H1 (cell line): Measurements from ENCODE around the gene PARG. TPM values are rescaled to one million over a fixed set of nuclear protein-coding genes. Genes with fewer than 3 reads are reported as not detected.

Source experiments
- CTCF ChIA-PET: fragments of 300-600 bp; sonication (Branson Sonifier 250); formaldehyde crosslinking; loops from one replicate; lab custom pipeline; 2021; ENCODE audit not compliant: partially characterized antibody; lab: Charles Lee
- POLR2A ChIA-PET: fragments of 300-600 bp; sonication (Branson Sonifier 250); formaldehyde crosslinking; loops from one replicate; lab custom pipeline; 2021; ENCODE audit warnings: inconsistent platforms; ENCODE audit not compliant: partially characterized antibody; lab: Charles Lee
- DNase-seq, 2 experiments: peaks; one replicate each; pipeline versions ENCODE4 v3.0.0 to v3.0.0-alpha.2; 2010 to 2022; ENCODE audit warnings: low spot score in 2 of 2, low read depth in 1 of 2, mixed read lengths in 1 of 2
- FAIRE-seq: peaks from 2 replicates; lab custom pipeline; 2011; peaks lifted over from hg19 to GRCh38; lab: Jason Lieb, UNC
- H2AFZ ChIP-seq: 2 replicates; pipeline ENCODE4 v1.8.1; 2012; ENCODE audit warnings: low read length, inconsistent platforms
- H2AK5ac ChIP-seq: 2 replicates; pipeline ENCODE4 v1.6.1; 2013; ENCODE audit warnings: low read depth, low read length
- H2BK120ac ChIP-seq: replicated peaks from 2 replicates; pipeline ENCODE3; 2013; ENCODE audit warnings: low read depth, low read length, inconsistent platforms
- H2BK12ac ChIP-seq: 2 replicates; pipeline ENCODE4 v1.6.1; 2013; ENCODE audit warnings: low read depth, low read length
- H2BK15ac ChIP-seq: 2 replicates; pipeline ENCODE4 v1.6.1; 2013; ENCODE audit warnings: low read length
- H2BK20ac ChIP-seq: 2 replicates; pipeline ENCODE4 v1.6.1; 2013; ENCODE audit warnings: low read length
- H2BK5ac ChIP-seq: 2 replicates; pipeline ENCODE4 v1.6.1; 2013; ENCODE audit warnings: low read depth, low read length
- H3K14ac ChIP-seq: 2 replicates; pipeline ENCODE4 v1.6.1; 2013; ENCODE audit warnings: inconsistent platforms; ENCODE audit not compliant: insufficient read length
- H3K18ac ChIP-seq: 2 replicates; pipeline ENCODE4 v1.6.1; 2013; ENCODE audit warnings: low read length; ENCODE audit errors: extremely low read depth
- H3K23ac ChIP-seq: 2 replicates; pipeline ENCODE4 v1.6.1; 2013; ENCODE audit warnings: inconsistent platforms; ENCODE audit not compliant: insufficient read length
- H3K23me2 ChIP-seq: 2 replicates; pipeline ENCODE4 v1.6.1; 2013; ENCODE audit warnings: low read depth, low read length
- H3K27ac ChIP-seq: 2 replicates; pipeline ENCODE4 v1.6.1; 2011; ENCODE audit warnings: low read depth, low read length, inconsistent platforms
- H3K27me3 ChIP-seq, 4 experiments: replicated peaks in 1 of 4; 1 replicate in 1 of 4; 2 replicates in 3 of 4; pipeline versions ENCODE4 v1.6.1 to v1.8.1; 2011 to 2013; ENCODE audit warnings: low read length in 3 of 4, mild to moderate bottlenecking in 3 of 4, inconsistent platforms in 2 of 4, mixed read lengths in 2 of 4, moderate library complexity in 1 of 4; ENCODE audit not compliant: control insufficient read depth in 3 of 4, insufficient read depth in 3 of 4; ENCODE audit errors: extremely low read depth in 1 of 4
- H3K36me3 ChIP-seq, 4 experiments: 2 replicates each; pipeline versions ENCODE4 v1.6.1 to v1.8.1; 2011 to 2013; ENCODE audit warnings: mild to moderate bottlenecking in 4 of 4, low read length in 3 of 4, moderate library complexity in 2 of 4, control low read depth in 1 of 4, inconsistent platforms in 1 of 4; ENCODE audit not compliant: insufficient read depth in 4 of 4, control insufficient read depth in 2 of 4
- H3K4ac ChIP-seq: replicated peaks from 2 replicates; pipeline ENCODE3; 2013; ENCODE audit warnings: low read length, low read depth, mixed read lengths, inconsistent platforms; ENCODE audit not compliant: insufficient read length
- H3K4me1 ChIP-seq, 4 experiments: replicated peaks in 1 of 4; 1 replicate in 1 of 4; 2 replicates in 3 of 4; pipeline versions ENCODE4 v1.6.1 to v1.8.1; 2011 to 2013; ENCODE audit warnings: low read length in 3 of 4, inconsistent platforms in 2 of 4, mixed read lengths in 1 of 4; ENCODE audit not compliant: insufficient read depth in 4 of 4, control insufficient read depth in 3 of 4
- H3K4me2 ChIP-seq, 2 experiments: 2 replicates each; pipeline versions ENCODE4 v1.6.1 to v1.8.1; 2011 to 2013; ENCODE audit warnings: low read depth in 2 of 2, low read length in 2 of 2, control low read depth in 1 of 2, inconsistent platforms in 1 of 2, mild to moderate bottlenecking in 1 of 2; ENCODE audit not compliant: insufficient read depth in 1 of 2
- H3K4me3 ChIP-seq, 4 experiments: fragments of 200-600, 300-600 bp in 1 of 4; sonication (generic), shearing (Covaris generic), sonication (Bioruptor Twin) in 1 of 4; 2 replicates each; pipeline versions ENCODE4 v1.5.1 to v1.8.1; 2011 to 2016; ENCODE audit warnings: low read length in 4 of 4, low read depth in 3 of 4, control low read depth in 2 of 4, inconsistent platforms in 2 of 4, mild to moderate bottlenecking in 2 of 4, mixed read lengths in 1 of 4, moderate library complexity in 1 of 4; ENCODE audit not compliant: insufficient read depth in 2 of 4; ENCODE audit errors: extremely low read depth in 1 of 4
- H3K56ac ChIP-seq: replicated peaks from 2 replicates; pipeline ENCODE3; 2013; ENCODE audit warnings: low read depth, mild to moderate bottlenecking, mixed read lengths, low read length, inconsistent platforms; ENCODE audit not compliant: insufficient read length
- H3K79me1 ChIP-seq: 2 replicates; pipeline ENCODE4 v1.6.1; 2013; ENCODE audit warnings: low read depth, low read length, control low read depth
- H3K79me2 ChIP-seq, 2 experiments: 2 replicates each; pipeline versions ENCODE4 v1.6.1 to v1.8.1; 2012 to 2013; ENCODE audit warnings: low read length in 2 of 2, mild to moderate bottlenecking in 2 of 2, inconsistent platforms in 1 of 2; ENCODE audit not compliant: insufficient read depth in 2 of 2, control insufficient read depth in 1 of 2
- H3K9ac ChIP-seq, 4 experiments: replicated peaks in 1 of 4; 1 replicate in 1 of 4; 2 replicates in 3 of 4; pipeline versions ENCODE4 v1.6.1 to v1.8.1; 2011 to 2013; ENCODE audit warnings: low read depth in 3 of 4, low read length in 3 of 4, control low read depth in 2 of 4, mild to moderate bottlenecking in 2 of 4, moderate library complexity in 2 of 4, inconsistent platforms in 1 of 4; ENCODE audit errors: extremely low read depth in 1 of 4
- H3K9me3 ChIP-seq, 2 experiments: 2 replicates each; pipeline versions ENCODE4 v1.6.1 to v1.8.1; 2012 to 2013; ENCODE audit warnings: mild to moderate bottlenecking in 2 of 2, moderate library complexity in 2 of 2, control low read depth in 1 of 2, inconsistent platforms in 1 of 2, low read depth in 1 of 2, low read length in 1 of 2, mixed read lengths in 1 of 2; ENCODE audit not compliant: insufficient read depth in 2 of 2
- H4K20me1 ChIP-seq, 2 experiments: replicated peaks in 1 of 2; 2 replicates each; pipeline versions ENCODE3 to v1.8.1; 2011 to 2013; ENCODE audit warnings: inconsistent platforms in 2 of 2, low read length in 2 of 2, mild to moderate bottlenecking in 1 of 2; ENCODE audit not compliant: insufficient read depth in 2 of 2, control insufficient read depth in 1 of 2
- H4K5ac ChIP-seq: 2 replicates; pipeline ENCODE4 v1.6.1; 2013; ENCODE audit warnings: low read length, low read depth, mixed read lengths, inconsistent platforms; ENCODE audit not compliant: insufficient read length
- H4K8ac ChIP-seq: 2 replicates; pipeline ENCODE4 v1.8.0; 2013; ENCODE audit warnings: mild to moderate bottlenecking, moderate library complexity, low read length, inconsistent platforms; ENCODE audit not compliant: insufficient read depth; ENCODE audit errors: extremely low read depth
- H4K91ac ChIP-seq: replicated peaks from 2 replicates; pipeline ENCODE3; 2013; ENCODE audit warnings: low read length, mixed read lengths, inconsistent platforms; ENCODE audit not compliant: insufficient read length
- BACH1 ChIP-seq: IDR thresholded peaks from 2 replicates; pipeline ENCODE4 v1.6.1; 2012; ENCODE audit warnings: low read length, improper control_type of control experiment
- CEBPB ChIP-seq: IDR thresholded peaks from 2 replicates; pipeline ENCODE4 v1.6.1; 2012; ENCODE audit warnings: low read depth, low read length
- FOSL1 ChIP-seq: IDR thresholded peaks from 2 replicates; pipeline ENCODE4 v1.6.1; 2011; ENCODE audit warnings: mild to moderate bottlenecking, low read depth, low read length, moderate library complexity; ENCODE audit not compliant: insufficient read depth
- GABPA ChIP-seq: IDR thresholded peaks from 2 replicates; pipeline ENCODE4 v1.6.1; 2011; ENCODE audit warnings: mild to moderate bottlenecking, low read length, moderate library complexity, borderline replicate concordance; ENCODE audit not compliant: insufficient read depth
- SIRT6 ChIP-seq: IDR thresholded peaks from one replicate; pipeline ENCODE4 v1.7.1; 2012; ENCODE audit warnings: low read length, inconsistent platforms
- SP1 ChIP-seq: IDR thresholded peaks from 2 replicates; pipeline ENCODE4 v1.6.1; 2011; ENCODE audit warnings: low read depth, low read length
- SP2 ChIP-seq: IDR thresholded peaks from 2 replicates; pipeline ENCODE4 v1.6.1; 2012; ENCODE audit warnings: mild to moderate bottlenecking, low read length, inconsistent platforms
- YY1 ChIP-seq: IDR thresholded peaks from 2 replicates; pipeline ENCODE4 v1.6.1; 2011; ENCODE audit warnings: low read depth, mild to moderate bottlenecking, low read length
- WGBS, 2 experiments: shearing (Covaris generic) in 1 of 2; methylation state at CpG; one replicate each; pipeline versions ENCODE4 v1.1.6 to v1.1.7; 2013 to 2015; ENCODE audit warnings: low lambda C conversion rate in 2 of 2, mixed read lengths in 2 of 2, inconsistent platforms in 1 of 2, low coverage in 1 of 2, missing lambda C conversion rate in 1 of 2; ENCODE audit not compliant: insufficient replicate concordance in 2 of 2, insufficient coverage in 1 of 2, insufficient read length in 1 of 2; ENCODE audit errors: extremely low coverage in 1 of 2, missing lambda C conversion rate in 1 of 2; 5-methylcytosine and 5-hydroxymethylcytosine counted together
- polyA plus RNA-seq, 7 experiments: library from polyadenylated mRNA; depleted of rRNA in 3 of 7; stranded (reverse) in 5 of 7; unstranded in 2 of 7; fragments of >200 nt in 5 of 7; fragments of 200-250 nt in 2 of 7; gene quantifications; 1 replicate in 5 of 7; 2 replicates in 1 of 7; 4 replicates in 1 of 7; pipeline versions ENCODE4 v1.2.1 to v1.2.3, GENCODE V29; 2011 to 2013; ENCODE audit warnings: missing spikeins in 2 of 7, mixed read lengths in 2 of 7
- total RNA-seq: library from RNA; stranded (reverse); fragmentation: NEBNext Ultra II Directional; extraction: Animal tissue kit (Norgen Biotek cat#: 25700); gene quantifications from 2 replicates; pipeline ENCODE4 v1.2.1, GENCODE V29; 2021
- TF ChIP-seq, protein P1 (sequence below), 3 experiments: IDR thresholded peaks; 1 replicate in 2 of 3; 2 replicates in 1 of 3; pipeline versions ENCODE4 v1.5.1 to v1.6.1; 2011; ENCODE audit warnings: low read length in 3 of 3, mild to moderate bottlenecking in 3 of 3, inconsistent platforms in 2 of 3, low read depth in 1 of 3, moderate library complexity in 1 of 3; ENCODE audit not compliant: insufficient read depth in 1 of 3; ENCODE audit errors: control extremely low read depth in 1 of 3
- TF ChIP-seq, protein P2 (sequence below): IDR thresholded peaks from 2 replicates; pipeline ENCODE4 v1.6.1; 2012; ENCODE audit warnings: inconsistent platforms

Gene PARG
- total and polyA plus RNA-seq, 2 of the 8 experiments (the other 6 are each of a cell fraction or from before 2014, with no cell fraction given) = 13.3 to 56.2 TPM

DNA sequence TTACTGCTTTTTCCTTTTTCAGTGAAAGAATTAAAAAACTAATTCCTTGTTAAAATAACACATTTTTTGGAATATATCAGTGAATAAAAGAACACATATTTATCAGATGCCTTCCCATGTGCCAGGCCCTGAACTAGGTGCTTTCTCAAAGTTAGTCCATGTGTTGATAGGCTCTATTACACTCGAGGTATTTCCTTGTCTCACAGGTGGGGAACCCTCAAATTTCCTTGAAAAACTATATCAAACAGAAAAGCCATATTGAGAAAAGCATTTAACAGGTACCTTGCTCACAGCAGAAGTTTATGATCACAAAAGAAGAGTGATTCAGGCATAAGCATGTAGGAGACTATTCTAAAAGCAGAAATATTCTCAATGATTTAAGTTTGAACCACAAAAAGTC lies 104.1 kb downstream of the PARG start:
- Histone ChIP-seq H3K27ac (no peak overlapping the region), H3K4ac (no peak overlapping the region), H3K14ac (no peak overlapping the region), H3K79me1 (no peaks in the 10 kb centered on the region), H3K79me2 (no peaks in the 10 kb centered on the region), H3K4me3 (no peak overlapping the region), H2AK5ac (no peak overlapping the region), H3K9me3 (no peaks in the 10 kb centered on the region), H2BK20ac (no peak overlapping the region), H2BK15ac (no peak overlapping the region), H2AFZ (no peak overlapping the region), H3K23ac (no peak overlapping the region), H4K8ac (no peak overlapping the region), H2BK12ac (no peak overlapping the region), H4K20me1 (no peaks in the 10 kb centered on the region), H2BK5ac (no peak overlapping the region), H3K36me3 (peaks cover 0 to 34% (median 3%) of the 10 kb centered on the region in 4 experiments; a peak in 4 of 8 replicates), H4K91ac (no peak overlapping the region), H4K5ac (no peak overlapping the region), H2BK120ac (no peak overlapping the region), H3K4me2 (no peak overlapping the region), H3K9ac (peak overlapping the region in 1 of 4 experiments; percentile 34; a peak in 1 of 7 replicates), H3K18ac (no peak overlapping the region), H3K27me3 (no peaks in the 10 kb centered on the region), H3K23me2 (no peaks in the 10 kb centered on the region), H3K4me1 (0 out of 7 replicates have a peak, but pooled peaks cover 0 to under 1% (median 0%) of the 10 kb centered on the region in 4 experiments), H3K56ac (no peak overlapping the region)
- ChIA-PET CTCF (no interaction called here), POLR2A (no interaction called here)
- FAIRE-seq (no peak), DNase-seq (no peak)
- 82% methylated on average over 1 of the region's 1 CpG; no CpG with 5 or more reads in 1 of the 2 experiments for WGBS, 2 experiments
- TF ChIP-seq BACH1 = no peak
- TF ChIP-seq GABPA = no peak
- TF ChIP-seq CEBPB = no peak
- no peak for TF ChIP-seq SP2
- TF ChIP-seq YY1 = no peak
- TF ChIP-seq SIRT6 = no peak
- no peak for TF ChIP-seq FOSL1
- TF ChIP-seq, protein P1, sequence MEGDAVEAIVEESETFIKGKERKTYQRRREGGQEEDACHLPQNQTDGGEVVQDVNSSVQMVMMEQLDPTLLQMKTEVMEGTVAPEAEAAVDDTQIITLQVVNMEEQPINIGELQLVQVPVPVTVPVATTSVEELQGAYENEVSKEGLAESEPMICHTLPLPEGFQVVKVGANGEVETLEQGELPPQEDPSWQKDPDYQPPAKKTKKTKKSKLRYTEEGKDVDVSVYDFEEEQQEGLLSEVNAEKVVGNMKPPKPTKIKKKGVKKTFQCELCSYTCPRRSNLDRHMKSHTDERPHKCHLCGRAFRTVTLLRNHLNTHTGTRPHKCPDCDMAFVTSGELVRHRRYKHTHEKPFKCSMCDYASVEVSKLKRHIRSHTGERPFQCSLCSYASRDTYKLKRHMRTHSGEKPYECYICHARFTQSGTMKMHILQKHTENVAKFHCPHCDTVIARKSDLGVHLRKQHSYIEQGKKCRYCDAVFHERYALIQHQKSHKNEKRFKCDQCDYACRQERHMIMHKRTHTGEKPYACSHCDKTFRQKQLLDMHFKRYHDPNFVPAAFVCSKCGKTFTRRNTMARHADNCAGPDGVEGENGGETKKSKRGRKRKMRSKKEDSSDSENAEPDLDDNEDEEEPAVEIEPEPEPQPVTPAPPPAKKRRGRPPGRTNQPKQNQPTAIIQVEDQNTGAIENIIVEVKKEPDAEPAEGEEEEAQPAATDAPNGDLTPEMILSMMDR (IDR thresholded peaks at IDR 0.05; ENCODE audit: control extremely low read depth in 1 of 3, insufficient read depth in 1 of 3, low read depth in 1 of 3, low read length in 3 of 3) = no peak
- no peak for TF ChIP-seq SP1
- TF ChIP-seq, protein P2, sequence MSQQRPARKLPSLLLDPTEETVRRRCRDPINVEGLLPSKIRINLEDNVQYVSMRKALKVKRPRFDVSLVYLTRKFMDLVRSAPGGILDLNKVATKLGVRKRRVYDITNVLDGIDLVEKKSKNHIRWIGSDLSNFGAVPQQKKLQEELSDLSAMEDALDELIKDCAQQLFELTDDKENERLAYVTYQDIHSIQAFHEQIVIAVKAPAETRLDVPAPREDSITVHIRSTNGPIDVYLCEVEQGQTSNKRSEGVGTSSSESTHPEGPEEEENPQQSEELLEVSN = no peak
